HG03460 (cell line): Measurements from ENCODE around the gene MRC2.
"Not testable (repeated sequence)": the region's sequence is repeated elsewhere in the genome, so short reads cannot be mapped to it uniquely, and the experiment has no call there.

Experiments used
- ATAC-seq: cut with Tn5 transposase; IDR thresholded peaks from one replicate; pipeline ENCODE4 v1.9.1; 2021; ENCODE audit not compliant: unreplicated experiment

The MRC2 gene

GRCh38 chr17:62698459-62698858 lies 71.0 kb downstream of the MRC2 start:
- not testable (repeated sequence) for ATAC-seq

- ATAC-seq: no peak
Observed at GRCh38 chr17:62700964-62701705, 73.7 kb downstream of the MRC2 start.

- no peak for ATAC-seq
Observed at GRCh38 chr17:62701706-62702085, 74.2 kb downstream of the MRC2 start.

GRCh38 chr17:62702746-62703260 lies 75.3 kb downstream of the MRC2 start:
- ATAC-seq: no peak

- ATAC-seq: no peak
Observed at GRCh38 chr17:62703261-62703775, 75.8 kb downstream of the MRC2 start.

- ATAC-seq: peak; percentile 72
Observed at GRCh38 chr17:62703776-62704380, 76.4 kb downstream of the MRC2 start.

GRCh38 chr17:62704381-62704971 lies 77.0 kb downstream of the MRC2 start:
- ATAC-seq: no peak

- ATAC-seq: no peak
Observed at GRCh38 chr17:62705156-62705777, 77.8 kb downstream of the MRC2 start.

- ATAC-seq: no peak
Observed at GRCh38 chr17:62705778-62706597, 78.5 kb downstream of the MRC2 start.

GRCh38 chr17:62706598-62707424 lies 79.3 kb downstream of the MRC2 start:
- no peak for ATAC-seq

- ATAC-seq: no peak
Observed at GRCh38 chr17:62707425-62707739, 79.9 kb downstream of the MRC2 start.

- ATAC-seq: no peak
Observed at GRCh38 chr17:62708587-62708986, 81.1 kb downstream of the MRC2 start.

- ATAC-seq: no peak
Observed at GRCh38 chr17:62712171-62712581, 84.7 kb downstream of the MRC2 start.

GRCh38 chr17:62713086-62713881 lies 85.8 kb downstream of the MRC2 start:
- no peak for ATAC-seq

- no peak for ATAC-seq
Observed at GRCh38 chr17:62714016-62714777, 86.7 kb downstream of the MRC2 start.

- no peak for ATAC-seq
Observed at GRCh38 chr17:62715882-62716390, 88.5 kb downstream of the MRC2 start.

GRCh38 chr17:62716834-62717588 lies 89.5 kb downstream of the MRC2 start:
- ATAC-seq: no peak

- no peak for ATAC-seq
Observed at GRCh38 chr17:62717589-62717855, 90.1 kb downstream of the MRC2 start.
